Umbilical cord (tissue), 2 donors: ENCODE results near the gene NLRP6. TPM values are rescaled to one million over a fixed set of nuclear protein-coding genes. Genes with fewer than 3 reads are reported as not detected.

Source experiments
- DNase-seq: peaks from one replicate; pipeline ENCODE4 v3.0.0-alpha.2; 2015; ENCODE audit warnings: low spot score
- total RNA-seq: library from RNA; depleted of rRNA; stranded (reverse); fragments of >200 nt; gene quantifications from one replicate; pipeline ENCODE4 v1.2.3, GENCODE V29; 2014; ENCODE audit warnings: low replicate concordance; ENCODE audit not compliant: insufficient read depth

NLRP6 gene
- total RNA-seq, 1 donor from 2014 or later: not detected

DNA sequence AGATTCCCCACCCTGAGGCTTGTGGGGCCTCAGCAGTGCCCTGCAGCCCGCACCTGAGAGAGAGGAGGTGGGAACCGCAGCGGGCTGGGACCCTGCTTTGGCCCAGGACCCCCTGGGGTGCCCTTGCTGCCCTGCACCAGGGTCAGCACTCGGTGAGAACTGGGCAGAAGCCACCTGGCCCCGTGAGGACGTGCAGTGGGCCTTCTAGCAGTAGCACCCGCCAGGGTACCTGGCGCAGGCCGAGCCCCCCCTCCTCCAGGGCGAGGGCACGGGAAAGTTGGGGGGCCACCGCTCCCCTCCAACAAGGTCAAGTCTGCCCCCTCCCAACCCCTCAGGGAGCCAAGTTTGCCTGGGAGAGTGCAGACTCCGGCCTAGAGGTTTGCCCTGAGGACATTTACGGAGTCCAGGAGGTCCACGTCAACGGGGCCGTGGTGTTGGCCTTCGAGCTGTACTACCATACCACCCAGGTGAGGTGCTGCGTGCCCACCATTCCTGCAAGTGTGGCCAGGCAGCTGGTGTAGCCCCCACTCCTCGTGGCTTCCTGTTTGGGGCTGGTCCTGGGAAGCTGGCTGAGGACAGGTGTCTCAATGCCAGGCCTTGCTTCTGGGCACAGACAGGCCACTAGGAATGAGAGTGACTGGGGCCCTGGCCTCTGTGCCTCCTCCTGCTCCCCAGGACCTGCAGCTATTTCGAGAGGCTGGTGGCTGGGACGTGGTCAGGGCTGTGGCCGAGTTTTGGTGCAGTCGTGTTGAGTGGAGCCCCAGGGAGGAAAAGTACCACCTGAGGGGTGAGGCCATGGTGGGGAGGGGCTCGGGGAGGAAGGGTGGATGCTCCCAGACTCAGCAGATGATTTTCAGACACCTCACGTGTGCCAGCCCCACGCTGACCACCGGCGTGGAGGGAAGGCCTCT, 14.3 kb downstream of the NLRP6 start:
- DNase-seq: no peak

DNA sequence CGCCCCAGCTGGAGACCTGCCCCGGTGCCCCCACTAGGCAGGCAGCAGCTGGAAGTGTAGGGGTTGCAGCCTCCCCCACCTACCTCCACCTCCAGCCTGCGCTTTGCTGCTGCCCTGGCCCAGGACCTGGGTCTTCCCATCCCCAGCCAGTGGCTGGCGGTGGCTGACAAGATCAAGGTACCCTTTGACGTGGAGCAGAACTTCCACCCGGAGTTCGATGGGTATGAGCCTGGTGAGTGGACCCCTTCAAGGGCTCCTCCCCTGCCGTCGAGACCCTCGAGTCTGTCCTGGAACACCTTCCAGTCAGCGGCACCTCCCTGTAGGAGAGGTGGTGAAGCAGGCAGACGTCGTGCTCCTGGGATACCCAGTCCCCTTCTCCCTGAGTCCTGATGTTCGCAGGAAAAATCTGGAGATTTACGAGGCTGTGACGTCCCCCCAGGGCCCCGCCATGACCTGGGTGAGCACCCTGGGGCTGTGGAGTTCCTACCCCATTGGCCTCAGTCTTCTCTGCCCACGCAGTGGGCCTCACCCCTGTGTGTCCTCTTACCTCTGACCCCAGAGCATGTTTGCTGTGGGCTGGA, 15.2 kb downstream of the NLRP6 start:
- DNase-seq: no peak

DNA sequence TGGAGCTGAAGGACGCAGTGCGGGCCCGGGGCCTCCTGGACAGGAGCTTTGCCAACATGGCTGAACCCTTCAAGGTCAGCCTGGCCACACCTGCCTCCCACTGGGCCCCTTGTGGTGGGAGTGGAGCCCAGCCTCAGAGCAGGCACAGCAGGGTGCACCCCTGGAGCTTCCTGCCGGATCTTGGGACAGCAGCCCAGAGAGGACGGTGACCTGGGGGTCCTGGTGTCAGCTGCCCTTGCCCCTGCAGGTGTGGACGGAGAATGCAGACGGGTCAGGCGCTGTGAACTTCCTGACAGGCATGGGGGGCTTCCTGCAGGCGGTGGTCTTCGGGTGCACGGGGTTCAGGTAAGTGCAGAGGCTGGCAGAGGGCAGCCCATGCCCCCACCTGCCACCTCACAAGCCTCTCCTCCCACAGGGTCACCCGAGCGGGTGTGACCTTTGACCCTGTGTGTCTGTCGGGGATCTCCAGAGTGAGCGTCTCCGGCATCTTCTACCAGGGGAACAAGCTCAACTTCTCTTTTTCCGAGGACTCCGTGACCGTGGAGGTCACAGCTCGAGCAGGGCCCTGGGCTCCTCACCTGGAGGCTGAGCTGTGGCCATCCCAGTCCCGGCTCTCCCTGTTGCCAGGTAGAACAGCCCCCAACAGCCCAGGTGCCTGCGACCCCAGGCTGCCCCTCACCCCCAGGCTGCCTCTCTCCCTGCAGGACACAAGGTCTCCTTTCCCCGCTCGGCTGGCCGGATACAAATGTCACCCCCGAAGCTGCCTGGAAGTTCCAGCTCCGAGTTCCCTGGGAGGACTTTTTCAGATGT, 15.8 kb downstream of the NLRP6 start:
- no peak for DNase-seq

DNA sequence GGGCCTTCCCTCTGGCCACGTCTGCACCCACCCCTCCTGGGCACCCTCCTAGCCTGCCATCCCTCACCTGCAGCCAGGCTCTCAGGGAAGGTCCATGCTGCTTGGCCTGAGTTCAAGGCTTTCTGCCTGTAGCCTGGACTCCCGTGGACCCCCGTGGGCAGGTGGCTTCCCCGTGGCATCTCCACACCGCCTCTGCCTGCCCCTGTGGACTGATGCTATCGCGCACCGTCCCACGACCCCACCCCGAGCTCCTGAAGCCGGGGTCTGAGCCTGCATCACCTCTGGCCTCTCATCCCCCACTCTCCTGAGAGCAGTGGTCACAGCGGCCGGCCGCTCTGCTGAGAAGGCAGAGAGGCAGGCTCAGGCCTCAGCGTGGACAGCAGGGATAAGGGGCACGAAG, 16.6 kb downstream of the NLRP6 start:
- DNase-seq: no peak

GRCh38 chr11:295351-296170, 17.4 kb downstream of the NLRP6 start:
- DNase-seq: no peak

DNA sequence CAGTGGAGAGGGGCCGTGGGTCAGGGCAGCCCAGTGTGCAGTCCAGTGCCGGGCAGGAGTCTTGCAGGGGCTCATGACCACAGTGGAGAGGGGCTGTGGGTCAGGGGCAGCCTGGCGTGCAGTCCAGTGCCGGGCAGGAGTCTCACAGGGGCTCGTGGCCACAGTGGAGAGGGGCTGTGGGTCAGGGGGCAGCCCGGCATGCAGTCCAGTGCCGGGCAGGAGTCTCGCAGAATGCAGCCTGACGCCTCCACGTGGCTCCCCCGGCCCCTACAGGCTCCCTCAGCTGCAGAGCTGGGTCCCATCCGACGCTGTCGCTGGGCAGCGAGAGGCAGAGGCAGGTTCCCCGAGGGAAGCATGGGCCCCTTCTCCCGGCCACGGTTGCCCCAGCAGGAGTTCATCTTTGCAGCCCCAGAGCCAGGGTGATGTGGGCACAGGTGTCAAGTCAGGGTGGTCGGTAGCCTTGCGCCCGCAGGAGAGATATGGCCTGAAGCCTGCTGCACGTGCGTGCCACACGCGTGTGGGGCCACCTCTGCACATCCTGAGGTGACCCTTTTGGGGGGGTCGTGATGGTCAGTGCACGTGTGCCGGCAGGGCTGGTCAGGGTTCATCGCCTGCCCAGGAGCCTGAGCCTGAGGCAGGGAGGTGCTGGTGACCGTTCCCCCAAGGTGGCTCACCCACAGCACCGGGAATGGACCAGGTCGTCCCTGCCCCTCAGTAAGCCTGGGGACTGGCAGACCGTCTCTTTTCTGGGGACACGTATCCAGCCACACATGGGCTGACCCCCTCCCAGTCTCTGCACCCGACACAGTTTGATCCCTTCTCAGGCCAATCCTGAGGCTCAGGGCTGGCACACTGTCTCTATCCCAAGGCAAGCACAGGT, 18.2 kb downstream of the NLRP6 start:
- DNase-seq: no peak

GRCh38 chr11:297051-297585, 18.9 kb downstream of the NLRP6 start:
- no peak for DNase-seq

GRCh38 chr11:297586-298405, 19.6 kb downstream of the NLRP6 start:
- DNase-seq: peak; percentile 81

GRCh38 chr11:298406-299065, 20.3 kb downstream of the NLRP6 start:
- no peak for DNase-seq

DNA sequence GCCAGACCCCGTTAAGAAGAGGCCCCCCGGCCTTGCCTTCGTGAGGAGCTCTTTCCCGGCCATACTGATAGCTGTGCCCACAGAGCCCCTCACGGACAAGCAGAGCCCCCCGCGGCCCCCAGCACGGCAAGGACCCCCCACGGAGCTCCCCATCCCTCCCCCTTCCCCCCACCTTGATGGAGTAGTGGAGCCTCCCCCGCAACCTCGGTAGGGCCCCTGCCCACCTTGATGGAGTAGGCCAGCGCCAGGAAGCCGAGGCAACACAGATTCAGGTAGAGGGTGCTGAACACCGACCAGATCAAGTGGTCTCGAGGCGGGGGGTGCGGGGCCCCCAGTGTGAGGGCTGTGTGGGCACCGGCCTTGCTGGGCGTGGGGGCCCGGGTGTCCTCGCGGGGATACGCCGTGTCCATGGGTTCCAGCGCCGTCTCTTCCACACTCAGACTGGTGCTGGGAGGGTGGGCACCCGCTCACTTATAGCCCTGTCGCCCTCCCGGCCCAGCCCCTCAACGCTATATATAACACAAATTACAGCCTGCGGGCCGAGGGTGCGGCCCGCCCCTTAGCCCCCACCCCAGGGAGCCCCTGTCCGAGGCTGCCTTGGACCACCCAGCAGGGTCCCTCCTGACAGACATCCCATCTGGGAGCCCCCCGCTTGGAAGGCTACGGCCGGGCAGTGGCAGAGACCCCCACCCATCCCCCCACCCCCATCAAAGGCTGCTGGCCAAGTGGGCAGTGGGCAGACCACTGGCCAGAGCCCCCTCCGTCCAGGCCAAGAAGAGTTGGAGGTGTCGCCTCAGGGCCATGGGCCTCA, 21.1 kb downstream of the NLRP6 start, which contains the start of gene IFITM5:
Gene IFITM5, minus strand, starts transcription at position 446 of the 811 bp plus-strand sequence. Its CDS starts 36 bp downstream, at position 410.
- DNase-seq: no peak

DNA sequence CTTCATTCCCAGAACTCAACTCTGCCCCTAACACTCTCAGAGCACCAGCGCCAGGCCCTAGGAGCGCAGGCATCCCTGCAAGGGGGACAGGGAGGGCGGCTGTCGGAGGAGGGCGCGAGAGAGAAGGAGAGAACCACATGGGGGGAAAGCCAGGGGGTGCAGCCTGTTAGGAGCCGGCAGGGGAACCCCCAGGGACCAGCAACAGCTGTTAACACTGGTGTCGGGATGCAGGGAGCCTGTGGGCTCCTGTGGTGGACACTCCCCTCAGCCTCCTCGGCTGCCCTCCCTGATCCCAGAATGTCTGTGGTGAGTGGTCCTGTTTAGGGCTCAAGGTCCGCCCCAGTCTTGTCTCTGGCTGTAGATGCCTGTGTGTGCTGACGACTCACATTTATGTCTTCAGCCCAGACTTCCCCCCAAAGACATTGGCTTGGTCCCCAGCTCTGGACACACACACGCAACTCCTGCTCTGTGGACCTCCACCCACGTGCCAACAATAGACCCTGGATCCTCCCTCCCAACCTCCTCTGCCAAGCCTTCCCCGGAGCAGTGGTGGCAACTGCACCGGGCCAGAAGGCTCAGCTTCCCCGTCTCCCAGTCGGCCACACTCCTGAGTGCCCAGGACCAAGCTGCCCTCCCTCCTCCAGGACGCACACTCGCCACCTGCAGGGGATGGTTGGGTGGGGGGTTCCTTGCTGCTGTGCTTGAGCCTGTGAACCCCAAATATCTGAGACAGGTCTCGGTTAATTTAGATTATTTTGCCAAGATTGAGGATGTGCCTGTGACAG, 21.9 kb downstream of the NLRP6 start:
- DNase-seq: no peak

DNA sequence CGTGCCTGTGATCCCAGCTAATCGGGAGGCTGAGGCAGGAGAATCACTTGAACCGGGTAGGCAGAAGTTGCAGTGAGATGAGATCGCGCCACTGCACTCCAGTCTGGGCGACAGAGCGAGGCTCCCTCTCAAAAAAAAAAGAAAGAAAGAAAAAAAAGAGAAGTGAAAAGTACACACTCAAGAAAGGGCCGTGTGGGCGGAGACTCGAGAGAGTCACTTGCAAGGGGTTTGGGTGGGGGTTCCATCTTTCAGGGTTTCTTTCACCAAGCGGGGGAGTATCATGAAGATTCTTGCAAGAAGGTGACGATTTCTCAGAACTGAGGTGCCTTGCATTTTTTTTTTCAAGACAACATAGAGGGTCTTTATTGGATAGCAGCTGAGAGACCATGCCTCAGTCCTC, 25.2 kb downstream of the NLRP6 start:
- DNase-seq: no peak

GRCh38 chr11:304061-304506, 25.9 kb downstream of the NLRP6 start:
- DNase-seq: no peak

DNA sequence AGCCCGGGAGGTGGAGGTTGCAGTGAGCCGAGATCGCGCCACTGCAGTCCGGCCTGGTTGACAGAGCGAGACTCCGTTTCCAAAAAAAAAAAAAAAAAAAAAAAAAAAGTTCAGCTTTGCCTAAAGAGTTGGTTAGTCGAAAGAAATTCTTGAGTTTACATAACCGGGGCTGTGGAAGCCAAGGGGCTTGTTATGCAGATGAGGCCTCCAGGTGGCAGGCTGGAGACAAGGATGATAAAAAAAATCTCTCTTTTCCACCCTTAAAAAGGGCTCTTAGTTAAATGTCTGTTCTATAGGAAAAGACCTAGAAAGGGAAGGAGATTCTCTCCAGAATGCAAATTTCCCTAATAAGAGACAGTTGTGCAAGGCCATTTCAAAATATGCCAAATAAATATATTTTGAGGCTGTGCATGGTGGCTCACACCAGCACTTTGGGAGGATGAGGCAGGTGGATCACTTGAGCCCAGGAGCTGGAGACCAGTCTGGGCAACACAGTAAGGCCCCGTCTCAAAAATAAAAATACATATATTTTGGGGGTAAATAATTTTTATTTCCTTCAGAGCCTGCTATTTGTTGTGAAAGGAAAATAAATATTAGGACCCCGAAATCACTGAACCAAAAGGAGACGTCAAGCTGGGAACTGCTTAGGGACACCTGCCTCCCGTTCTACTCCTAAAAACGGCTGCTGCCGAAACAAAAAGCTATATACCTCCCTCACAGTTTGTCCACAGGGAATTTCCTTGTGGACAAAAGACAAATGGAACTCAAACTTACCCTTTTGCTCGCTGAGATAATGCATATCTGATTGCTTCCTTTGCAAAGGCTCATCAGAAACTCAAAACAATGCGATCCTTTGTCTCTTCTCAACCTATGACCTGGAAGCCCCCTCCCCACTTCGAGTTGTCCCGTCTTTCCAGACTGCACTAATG, 27.0 kb downstream of the NLRP6 start:
- DNase-seq: peak; percentile 85

DNA sequence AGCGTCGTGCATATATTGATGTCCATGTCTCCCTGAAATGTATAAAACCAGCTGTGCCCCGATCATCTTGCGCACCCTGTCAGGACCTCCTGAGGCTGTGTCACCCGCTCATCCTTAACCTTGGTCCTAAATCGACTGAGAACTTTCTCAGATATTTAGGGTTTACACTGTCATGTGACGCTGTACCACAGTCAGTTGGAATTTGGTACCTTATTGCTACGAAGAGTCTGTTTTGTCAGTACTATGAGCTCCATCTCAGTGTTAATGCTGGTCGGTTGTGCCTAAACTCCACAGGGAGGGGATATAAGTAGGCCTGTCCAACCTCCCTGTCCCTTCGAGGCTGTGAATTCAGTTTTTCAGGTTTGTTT, 27.6 kb downstream of the NLRP6 start:
- no peak for DNase-seq
